Lung (tissue), 12 donors: ENCODE measurements around the gene RFX3. TPM values are rescaled to one million over a fixed set of nuclear protein-coding genes. Genes with fewer than 3 reads are reported as not detected.

Experiments
- ATAC-seq: fragments of 200-7000 bp; cut with Tn5 transposase; one replicate; pipeline ENCODE4 v1.9.1; 2020; ENCODE audit warnings: moderate number of reproducible peaks; ENCODE audit not compliant: insufficient read depth, low FRiP score
- DNase-seq, 3 donors: peaks; one replicate each; pipeline ENCODE4 v3.0.0-alpha.2; 2013 to 2017
- H3K27ac ChIP-seq, 2 donors: one replicate each; pipeline ENCODE4 v1.5.1; 2013; ENCODE audit warnings: mild to moderate bottlenecking in 2 of 2, moderate library complexity in 2 of 2, control low read depth in 1 of 2, inconsistent platforms in 1 of 2, low read depth in 1 of 2, low read length in 1 of 2
- H3K27me3 ChIP-seq, 3 donors: one replicate each; pipeline ENCODE4 v1.5.1; 2013; ENCODE audit warnings: low read length in 2 of 3; ENCODE audit not compliant: control insufficient read depth in 3 of 3, insufficient read depth in 3 of 3
- H3K36me3 ChIP-seq, 4 donors: one replicate each; pipeline ENCODE4 v1.5.1; 2013; ENCODE audit warnings: low read length in 4 of 4, mild to moderate bottlenecking in 1 of 4, moderate library complexity in 1 of 4; ENCODE audit not compliant: control insufficient read depth in 4 of 4, insufficient read depth in 4 of 4
- H3K4me1 ChIP-seq, 5 donors: one replicate each; pipeline ENCODE4 v1.5.1; 2013; ENCODE audit warnings: low read length in 5 of 5, mild to moderate bottlenecking in 2 of 5, moderate library complexity in 1 of 5; ENCODE audit not compliant: control insufficient read depth in 5 of 5, insufficient read depth in 5 of 5
- H3K4me3 ChIP-seq: one replicate; pipeline ENCODE4 v1.5.1; 2013; ENCODE audit warnings: mild to moderate bottlenecking, control low read depth, moderate library complexity
- H3K9ac ChIP-seq, 2 donors: one replicate each; pipeline ENCODE4 v1.5.1; 2013; ENCODE audit warnings: low read length in 2 of 2, control low read depth in 1 of 2; ENCODE audit not compliant: insufficient read depth in 1 of 2
- H3K9me3 ChIP-seq, 4 donors: one replicate each; pipeline ENCODE4 v1.5.1; 2013; ENCODE audit warnings: low read length in 3 of 4, mild to moderate bottlenecking in 1 of 4, moderate library complexity in 1 of 4; ENCODE audit not compliant: control insufficient read depth in 4 of 4, insufficient read depth in 3 of 4
- WGBS, 2 donors: extraction: QIAGEN DNeasy Blood & Tissue Kit; methylation state at CpG; one replicate each; pipeline ENCODE4 v1.1.7; 2013; 5-methylcytosine and 5-hydroxymethylcytosine counted together
- polyA plus RNA-seq, 2 donors: library from polyadenylated mRNA; stranded (reverse); fragments of 200-250 nt; gene quantifications; one replicate each; pipeline ENCODE4 v1.2.1, GENCODE V29; 2013
- total RNA-seq, 2 donors: library from RNA; depleted of rRNA in 1 of 2; stranded (reverse); fragments of >200 nt in 1 of 2; gene quantifications; one replicate each; pipeline ENCODE4 v1.2.1, GENCODE V29; 2014 to 2021
- TF ChIP-seq, protein P1 (sequence below): IDR thresholded peaks from 2 replicates; pipeline ENCODE4 v1.5.1; 2012; ENCODE audit warnings: mild to moderate bottlenecking; ENCODE audit errors: control extremely low read depth, extremely low read depth
- donor health status: control.
- donor health status: control.
- donor health status: Bipolar disorder and iron deficiency.
- donor health status: healthy.
- donor health status: DM: yes; HTN: yes; CAD: no.

The RFX3 gene
- total and polyA plus RNA-seq, 4 donors, result 3.3 to 45.8 (median 14.0) TPM

DNA sequence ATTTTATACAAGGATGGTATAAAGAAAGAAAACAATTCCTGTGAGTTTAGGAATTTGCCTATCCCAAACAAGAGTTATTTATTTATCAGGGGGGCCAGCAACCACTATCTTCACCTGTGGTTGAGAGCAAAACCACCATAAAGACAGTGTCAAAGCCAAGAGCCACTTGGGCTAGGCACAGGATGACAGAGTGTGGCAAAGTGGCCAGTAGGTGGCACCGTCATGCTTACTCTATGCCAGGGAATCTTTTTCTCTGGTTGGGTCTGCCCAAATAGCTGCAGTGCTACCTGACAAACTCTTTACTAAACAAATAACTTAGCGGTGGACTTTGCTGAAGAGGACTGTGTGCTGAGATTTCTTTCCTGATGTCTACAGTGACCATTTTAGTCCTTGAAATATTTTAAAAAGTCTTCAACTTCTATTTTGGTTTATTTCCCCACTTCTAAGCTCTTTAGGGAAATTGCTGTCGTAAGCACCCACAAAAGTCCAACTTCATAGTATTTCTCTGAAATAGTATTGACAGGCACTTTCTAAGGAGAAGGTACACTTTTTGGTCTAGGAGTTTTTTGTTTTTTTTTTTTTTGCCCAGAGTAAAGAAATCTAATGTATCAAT lies 285.0 kb downstream of the RFX3 start:
- peak; percentile 66 to 81 (median 70) for DNase-seq
- TF ChIP-seq, protein P1, sequence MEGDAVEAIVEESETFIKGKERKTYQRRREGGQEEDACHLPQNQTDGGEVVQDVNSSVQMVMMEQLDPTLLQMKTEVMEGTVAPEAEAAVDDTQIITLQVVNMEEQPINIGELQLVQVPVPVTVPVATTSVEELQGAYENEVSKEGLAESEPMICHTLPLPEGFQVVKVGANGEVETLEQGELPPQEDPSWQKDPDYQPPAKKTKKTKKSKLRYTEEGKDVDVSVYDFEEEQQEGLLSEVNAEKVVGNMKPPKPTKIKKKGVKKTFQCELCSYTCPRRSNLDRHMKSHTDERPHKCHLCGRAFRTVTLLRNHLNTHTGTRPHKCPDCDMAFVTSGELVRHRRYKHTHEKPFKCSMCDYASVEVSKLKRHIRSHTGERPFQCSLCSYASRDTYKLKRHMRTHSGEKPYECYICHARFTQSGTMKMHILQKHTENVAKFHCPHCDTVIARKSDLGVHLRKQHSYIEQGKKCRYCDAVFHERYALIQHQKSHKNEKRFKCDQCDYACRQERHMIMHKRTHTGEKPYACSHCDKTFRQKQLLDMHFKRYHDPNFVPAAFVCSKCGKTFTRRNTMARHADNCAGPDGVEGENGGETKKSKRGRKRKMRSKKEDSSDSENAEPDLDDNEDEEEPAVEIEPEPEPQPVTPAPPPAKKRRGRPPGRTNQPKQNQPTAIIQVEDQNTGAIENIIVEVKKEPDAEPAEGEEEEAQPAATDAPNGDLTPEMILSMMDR, result peak; percentile 63
- peak; percentile 86 for ATAC-seq

DNA sequence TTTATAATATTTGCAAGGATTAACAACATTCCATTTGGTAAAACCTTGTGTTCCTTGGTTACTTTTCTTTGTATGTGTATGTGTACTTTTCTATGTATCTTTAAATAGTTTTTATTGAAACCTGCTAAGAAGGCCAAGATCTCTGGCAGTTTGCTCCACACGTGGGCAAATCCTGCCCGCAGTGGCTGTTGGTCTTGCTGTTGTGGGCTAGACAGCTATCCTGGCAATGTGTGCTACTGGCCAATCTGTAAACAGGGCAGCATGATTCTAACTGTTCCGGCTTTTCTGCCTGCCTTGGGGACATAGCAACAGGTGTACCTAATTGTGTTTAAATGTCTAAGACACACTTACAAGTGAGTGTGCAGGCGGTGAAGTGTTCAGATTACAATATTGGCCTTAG lies 286.6 kb downstream of the RFX3 start:
- no peak overlapping the region for H3K27ac ChIP-seq
- DNase-seq (no peak), ATAC-seq (no peak)
- no peak overlapping the region for H3K9ac ChIP-seq
- WGBS, 2 donors, result 92 to 94% methylated on average over 4 of the region's 4 CpGs
- H3K36me3 ChIP-seq, result peaks cover 0 to 3% (median 1%) of the 10 kb centered on the region in 4 donors
- no peaks in the 10 kb centered on the region for H3K9me3 ChIP-seq
- no peaks in the 10 kb centered on the region for H3K27me3 ChIP-seq
- peaks cover 0 to 13% (median 0%) of the 10 kb centered on the region in 5 donors for H3K4me1 ChIP-seq
- H3K4me3 ChIP-seq, result no peak overlapping the region
- TF ChIP-seq, protein P1, result no peak

More for the DNA sequence above, 285.0 kb downstream of the RFX3 start:
- Histone ChIP-seq H3K36me3 (peaks cover 0 to 5% (median 0%) of the 10 kb centered on the region in 4 donors), H3K27ac (no peak overlapping the region), H3K4me3 (no peak overlapping the region), H3K9ac (no peak overlapping the region), H3K4me1 (peaks cover 0 to 13% (median 0%) of the 10 kb centered on the region in 5 donors), H3K27me3 (no peaks in the 10 kb centered on the region), H3K9me3 (no peaks in the 10 kb centered on the region)
- 31 to 40% methylated on average over 3 of the region's 3 CpGs for WGBS, 2 donors

DNA sequence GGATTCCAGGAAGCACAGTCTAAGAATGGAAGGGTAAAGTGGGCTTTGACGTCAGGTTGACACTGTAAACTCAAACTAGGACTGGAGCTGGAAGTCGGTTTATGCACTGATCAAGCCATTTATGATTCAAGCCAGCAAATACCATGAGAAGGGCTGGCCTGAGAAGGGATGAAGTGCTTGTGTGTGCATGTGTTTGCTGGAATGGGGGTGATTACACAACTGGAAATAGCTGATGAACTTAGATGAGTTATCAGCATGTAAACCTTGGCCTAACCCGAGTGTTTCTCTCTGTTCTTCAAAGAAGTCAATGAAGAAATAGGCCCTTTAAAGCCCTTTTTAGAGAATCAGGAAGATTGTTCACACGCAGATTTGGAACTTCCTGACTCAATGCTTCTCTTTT lies 287.6 kb downstream of the RFX3 start:
- TF ChIP-seq, protein P1, result no peak
- peak in 2 of 3 donors; percentile 58 to 75 for DNase-seq
- peaks cover 0 to 3% (median 1%) of the 10 kb centered on the region in 4 donors for H3K36me3 ChIP-seq
- H3K27me3 ChIP-seq, result no peaks in the 10 kb centered on the region
- ATAC-seq, result no peak
- 78 to 84% methylated on average over 4 of the region's 4 CpGs for WGBS, 2 donors
- H3K9ac ChIP-seq, result no peak overlapping the region
- no peak overlapping the region for H3K4me3 ChIP-seq
- H3K27ac ChIP-seq, result no peak overlapping the region
- H3K9me3 ChIP-seq, result no peaks in the 10 kb centered on the region
- H3K4me1 ChIP-seq, result peaks cover 0 to 13% (median 0%) of the 10 kb centered on the region in 5 donors
